NOMO-1 treated with dmso at 0.1 percent for 144 hours (cell line): ENCODE measurements around the gene PTBP2.
"Not testable (repeated sequence)": the region's sequence is repeated elsewhere in the genome, so short reads cannot be mapped to it uniquely, and the experiment has no call there.

Experiments
- DNase-seq: peaks from one replicate; lab custom pipeline; 2025; ENCODE audit not compliant: unreplicated experiment; lab: John Stamatoyannopoulos, UW

PTBP2 gene

GRCh38 chr1:96727860-96728259, 6.3 kb downstream of the PTBP2 start:
- DNase-seq, result no peak

- DNase-seq, result no peak
These were observed 9.2 kb downstream of the PTBP2 start for GRCh38 chr1:96730574-96731298.

GRCh38 chr1:96741335-96741734, 19.8 kb downstream of the PTBP2 start:
- DNase-seq, result no peak

- no peak for DNase-seq
These were observed 25.1 kb downstream of the PTBP2 start for GRCh38 chr1:96746440-96747420.

GRCh38 chr1:96747565-96747964, 26.0 kb downstream of the PTBP2 start:
- no peak for DNase-seq

- no peak for DNase-seq
These were observed 26.5 kb downstream of the PTBP2 start for GRCh38 chr1:96748078-96748477.

- no peak for DNase-seq
These were observed 28.0 kb downstream of the PTBP2 start for GRCh38 chr1:96749618-96750017.

GRCh38 chr1:96752394-96752793, 30.8 kb downstream of the PTBP2 start:
- DNase-seq, result no peak

GRCh38 chr1:96756789-96757188, 35.2 kb downstream of the PTBP2 start:
- DNase-seq, result no peak

GRCh38 chr1:96762586-96762985, 41.0 kb downstream of the PTBP2 start:
- not testable (repeated sequence) for DNase-seq

- DNase-seq, result no peak
These were observed 41.9 kb downstream of the PTBP2 start for GRCh38 chr1:96763514-96763913.

GRCh38 chr1:96764469-96764868, 42.9 kb downstream of the PTBP2 start:
- no peak for DNase-seq

- no peak for DNase-seq
These were observed 50.3 kb downstream of the PTBP2 start for GRCh38 chr1:96771847-96772246.

GRCh38 chr1:96772349-96772748, 50.8 kb downstream of the PTBP2 start:
- DNase-seq, result no peak

GRCh38 chr1:96772972-96773371, 51.4 kb downstream of the PTBP2 start:
- DNase-seq, result no peak

GRCh38 chr1:96782206-96782605, 60.6 kb downstream of the PTBP2 start:
- DNase-seq, result no peak

GRCh38 chr1:96782856-96783255, 61.3 kb downstream of the PTBP2 start:
- no peak for DNase-seq

GRCh38 chr1:96790599-96790998, 69.0 kb downstream of the PTBP2 start:
- DNase-seq, result no peak

GRCh38 chr1:96792220-96792619, 70.6 kb downstream of the PTBP2 start:
- DNase-seq, result no peak

- DNase-seq, result not testable (repeated sequence)
These were observed 80.1 kb downstream of the PTBP2 start for GRCh38 chr1:96801696-96802095.

GRCh38 chr1:96804648-96805047, 83.1 kb downstream of the PTBP2 start:
- DNase-seq, result no peak

- DNase-seq, result no peak
These were observed 86.6 kb downstream of the PTBP2 start for GRCh38 chr1:96808191-96808590.
